SH-SY5Y (cell line): ENCODE data around the gene BIRC7.

Experiments used
- GATA2 ChIP-seq: IDR thresholded peaks from 2 replicates; pipeline ENCODE4 v1.6.1; 2011; ENCODE audit warnings: mild to moderate bottlenecking, low read depth, low read length
- GATA3 ChIP-seq: IDR thresholded peaks from 2 replicates; pipeline ENCODE4 v1.6.1; 2011; ENCODE audit warnings: low read depth, mild to moderate bottlenecking, low read length, moderate library complexity

GRCh38 chr20:63242736-63243135, 7.0 kb downstream of the BIRC7 start:
- no peak for TF ChIP-seq GATA3
- TF ChIP-seq GATA2, result no peak
